HG02678 (cell line): ENCODE data around the gene NGEF.
"Not testable (repeated sequence)": the region's sequence is repeated elsewhere in the genome, so short reads cannot be mapped to it uniquely, and the experiment has no call there.

Experiments used
- ATAC-seq: cut with Tn5 transposase; IDR thresholded peaks from one replicate; pipeline ENCODE4 v1.9.1; 2021; ENCODE audit warnings: mild to moderate bottlenecking, moderate library complexity; ENCODE audit not compliant: unreplicated experiment

Gene NGEF, protein sequence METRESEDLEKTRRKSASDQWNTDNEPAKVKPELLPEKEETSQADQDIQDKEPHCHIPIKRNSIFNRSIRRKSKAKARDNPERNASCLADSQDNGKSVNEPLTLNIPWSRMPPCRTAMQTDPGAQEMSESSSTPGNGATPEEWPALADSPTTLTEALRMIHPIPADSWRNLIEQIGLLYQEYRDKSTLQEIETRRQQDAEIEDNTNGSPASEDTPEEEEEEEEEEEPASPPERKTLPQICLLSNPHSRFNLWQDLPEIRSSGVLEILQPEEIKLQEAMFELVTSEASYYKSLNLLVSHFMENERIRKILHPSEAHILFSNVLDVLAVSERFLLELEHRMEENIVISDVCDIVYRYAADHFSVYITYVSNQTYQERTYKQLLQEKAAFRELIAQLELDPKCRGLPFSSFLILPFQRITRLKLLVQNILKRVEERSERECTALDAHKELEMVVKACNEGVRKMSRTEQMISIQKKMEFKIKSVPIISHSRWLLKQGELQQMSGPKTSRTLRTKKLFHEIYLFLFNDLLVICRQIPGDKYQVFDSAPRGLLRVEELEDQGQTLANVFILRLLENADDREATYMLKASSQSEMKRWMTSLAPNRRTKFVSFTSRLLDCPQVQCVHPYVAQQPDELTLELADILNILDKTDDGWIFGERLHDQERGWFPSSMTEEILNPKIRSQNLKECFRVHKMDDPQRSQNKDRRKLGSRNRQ

DNA sequence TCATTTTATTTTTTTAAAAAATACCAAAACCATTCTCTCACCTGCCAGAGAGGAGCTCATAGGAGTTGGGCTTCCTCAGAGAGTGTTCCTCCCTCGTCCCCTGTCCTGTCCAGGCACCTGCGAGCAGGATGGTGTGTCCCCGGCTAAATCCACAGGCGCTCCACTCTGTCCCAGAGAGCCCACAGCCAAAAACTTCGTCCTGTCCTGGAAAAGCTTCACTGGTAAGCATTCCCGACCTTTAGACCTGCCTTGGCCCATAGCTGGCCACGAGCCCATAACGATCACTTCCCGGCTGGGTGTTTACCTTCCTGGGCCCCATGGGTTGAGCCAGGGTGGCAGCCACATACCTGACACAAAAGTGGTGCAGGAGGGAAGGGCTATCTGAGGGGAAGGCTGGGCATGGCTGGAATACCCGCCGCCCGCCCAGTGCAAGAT lies at the start of gene NGEF:
Gene NGEF, minus strand, starts transcription at position 230 of the 435 bp plus-strand sequence. CDS start 38,366 bp downstream, outside the sequence.
- no peak for ATAC-seq

- ATAC-seq, result no peak
These were observed 49.4 kb upstream of the NGEF start for GRCh38 chr2:233062451-233062850.

GRCh38 chr2:233061591-233062450 lies 48.8 kb upstream of the NGEF start:
- peak; percentile 22 for ATAC-seq

- peak; percentile 19 for ATAC-seq
These were observed 48.0 kb upstream of the NGEF start for GRCh38 chr2:233060980-233061590.

- ATAC-seq, result peak; percentile 1
These were observed 47.5 kb upstream of the NGEF start for GRCh38 chr2:233060501-233060979.

DNA sequence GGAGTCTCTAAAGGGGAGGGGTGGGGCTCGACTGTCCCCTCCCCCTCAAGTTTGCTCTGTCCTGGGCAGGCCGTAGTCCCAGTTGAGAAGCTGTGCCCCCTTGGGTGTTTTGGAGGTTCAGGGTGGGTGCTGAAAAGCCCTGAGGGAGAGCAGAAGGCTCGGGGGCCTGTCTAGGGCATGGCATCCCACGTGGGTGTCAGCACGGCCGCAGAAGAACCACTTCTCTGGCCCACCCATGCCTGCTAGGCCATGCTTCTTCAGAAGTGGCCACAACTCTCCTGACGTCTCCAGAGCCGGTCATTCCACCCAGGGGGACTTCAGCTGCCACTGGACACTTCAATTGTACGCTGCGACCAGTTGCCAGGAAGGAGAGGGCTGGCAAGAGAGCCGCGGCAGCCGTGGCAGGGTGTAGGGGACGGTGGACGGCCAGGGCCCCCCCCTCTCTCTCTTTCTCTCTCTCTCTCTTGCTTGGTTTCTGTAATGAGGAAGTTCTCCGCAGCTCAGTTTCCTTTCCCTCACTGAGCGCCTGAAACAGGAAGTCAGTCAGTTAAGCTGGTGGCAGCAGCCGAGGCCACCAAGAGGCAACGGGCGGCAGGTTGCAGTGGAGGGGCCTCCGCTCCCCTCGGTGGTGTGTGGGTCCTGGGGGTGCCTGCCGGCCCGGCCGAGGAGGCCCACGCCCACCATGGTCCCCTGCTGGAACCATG lies 46.9 kb upstream of the NGEF start, which contains the start of gene INPP5D:
Gene INPP5D, plus strand, starts transcription at position 546 of the 704 bp plus-strand sequence. Its CDS starts 137 bp downstream, at position 683.
- peak; percentile 42 for ATAC-seq

DNA sequence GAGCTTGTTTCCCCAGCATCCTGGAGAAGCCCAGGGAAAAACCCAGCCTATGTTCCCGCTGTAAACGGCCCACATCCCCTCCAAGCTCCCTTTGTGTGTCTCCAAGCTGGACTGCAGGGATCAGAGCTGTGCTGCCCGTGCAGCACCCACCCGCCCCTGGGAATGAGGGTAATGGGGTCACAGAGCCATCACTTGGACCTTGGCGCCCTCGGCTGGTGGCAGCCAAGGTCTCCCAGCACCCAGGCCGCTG lies 46.4 kb upstream of the NGEF start:
- ATAC-seq, result no peak

DNA sequence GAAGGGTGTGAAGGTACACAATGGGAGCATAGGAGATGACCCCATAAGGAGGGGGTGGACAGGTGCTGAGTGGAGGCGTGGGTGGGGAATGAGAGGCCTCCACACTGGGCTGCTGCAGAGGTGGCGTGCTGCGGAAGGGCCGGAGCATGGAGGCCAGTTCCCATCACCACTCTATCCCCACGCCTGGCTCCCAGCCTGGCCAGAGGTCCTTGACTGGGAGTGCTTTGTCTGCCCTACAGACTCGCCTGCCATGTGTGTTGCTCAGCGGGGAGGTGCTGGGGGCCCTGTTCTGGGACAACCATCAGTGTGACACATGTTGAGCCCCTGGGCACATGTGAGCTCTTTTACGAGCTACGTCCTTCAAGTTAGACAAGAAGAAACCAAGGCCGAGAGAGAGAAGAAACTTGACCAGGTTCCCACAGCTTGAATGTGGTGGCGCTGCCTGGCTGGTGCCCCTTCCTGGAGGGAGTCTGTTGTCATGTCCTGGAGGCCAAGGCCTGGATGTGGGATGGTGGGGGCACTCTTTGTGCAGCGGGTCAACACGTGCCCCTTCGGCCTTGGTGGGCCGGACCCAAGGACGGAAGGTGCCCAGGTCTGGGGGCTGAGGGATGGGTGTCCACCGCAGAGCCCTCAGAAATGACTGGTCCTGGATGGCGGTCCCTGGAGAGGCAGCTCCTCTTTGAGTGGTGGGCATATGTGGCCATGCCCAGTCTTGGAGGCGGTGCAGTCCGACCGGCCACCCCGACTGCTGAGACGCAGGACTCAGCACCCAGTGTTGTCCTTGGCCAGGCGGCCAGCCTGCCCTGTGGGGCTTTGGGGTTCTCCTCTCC lies 45.9 kb upstream of the NGEF start:
- ATAC-seq, result no peak

DNA sequence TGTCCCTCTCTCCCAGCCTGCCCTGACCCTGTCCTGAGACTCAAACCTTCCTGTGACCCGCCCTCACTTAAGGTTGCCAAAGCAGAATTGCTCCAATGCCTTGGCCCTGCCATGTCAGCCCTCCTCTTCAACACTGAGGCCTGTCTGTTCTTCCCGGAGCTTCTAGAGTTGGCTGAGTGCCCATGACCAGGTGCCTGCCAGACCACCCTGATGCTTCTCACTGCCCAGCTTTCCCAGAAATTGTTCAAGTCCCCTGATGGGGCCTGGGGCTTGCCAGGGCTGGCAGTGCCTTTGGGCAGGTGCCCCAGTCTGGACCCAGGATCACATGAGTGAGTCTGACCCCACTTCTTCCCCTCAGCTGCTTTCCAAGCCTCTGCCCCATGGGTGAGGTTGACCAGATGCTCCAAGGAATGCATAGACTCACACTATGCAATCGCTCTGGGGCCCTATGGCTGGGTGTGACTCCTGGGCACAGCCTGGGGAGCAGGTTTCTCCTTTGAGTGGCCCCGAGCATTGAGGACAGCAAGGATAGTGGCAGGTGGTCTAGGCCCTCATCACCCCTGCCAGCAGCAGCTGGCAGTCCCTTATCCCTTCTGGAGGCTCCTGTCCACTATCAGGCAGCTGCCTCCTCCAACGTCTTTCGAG lies 44.0 kb upstream of the NGEF start:
- ATAC-seq, result no peak

DNA sequence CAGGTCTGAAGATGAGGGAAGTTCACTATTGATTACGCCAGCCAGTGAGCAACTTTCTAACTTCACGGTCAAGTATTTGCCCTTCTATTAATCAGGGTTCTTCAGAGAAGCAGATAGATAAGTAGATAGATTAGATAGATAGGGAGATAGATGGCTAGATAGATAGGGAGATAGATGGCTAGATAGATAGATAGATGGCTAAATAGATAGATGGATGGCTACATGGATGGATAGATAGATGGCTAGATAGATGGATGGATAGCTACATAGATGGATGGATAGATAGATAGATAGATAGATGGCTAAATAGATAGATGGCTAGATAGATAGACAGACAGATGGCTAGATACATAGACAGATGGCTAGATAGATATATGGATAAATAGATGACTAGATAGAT lies 42.3 kb upstream of the NGEF start:
- ATAC-seq, result no peak

- ATAC-seq, result peak; percentile 64
These were observed 41.1 kb upstream of the NGEF start for GRCh38 chr2:233053928-233054784.

DNA sequence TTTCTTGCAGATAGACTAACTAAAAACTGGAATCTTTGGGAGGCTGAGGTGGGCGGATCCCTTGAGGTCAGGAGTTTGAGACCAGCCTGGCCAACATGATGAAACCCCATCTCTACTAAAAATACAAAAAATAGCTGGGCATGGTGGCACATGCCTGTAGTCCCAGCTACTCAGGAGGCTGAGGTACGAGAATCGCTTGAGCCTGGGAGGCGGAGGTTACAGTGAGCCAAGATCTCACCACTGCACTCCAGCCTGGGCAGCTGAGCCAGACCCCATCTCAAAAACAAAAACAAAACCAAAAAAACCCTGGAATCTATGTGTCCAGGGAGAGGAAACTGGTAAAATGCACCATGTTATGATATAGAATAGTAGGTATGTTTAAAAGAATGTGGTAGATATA lies 39.5 kb upstream of the NGEF start:
- ATAC-seq, result not testable (repeated sequence)

GRCh38 chr2:233051241-233052149 lies 38.4 kb upstream of the NGEF start:
- ATAC-seq, result no peak

- ATAC-seq, result no peak
These were observed 36.2 kb upstream of the NGEF start for GRCh38 chr2:233049194-233049761.

DNA sequence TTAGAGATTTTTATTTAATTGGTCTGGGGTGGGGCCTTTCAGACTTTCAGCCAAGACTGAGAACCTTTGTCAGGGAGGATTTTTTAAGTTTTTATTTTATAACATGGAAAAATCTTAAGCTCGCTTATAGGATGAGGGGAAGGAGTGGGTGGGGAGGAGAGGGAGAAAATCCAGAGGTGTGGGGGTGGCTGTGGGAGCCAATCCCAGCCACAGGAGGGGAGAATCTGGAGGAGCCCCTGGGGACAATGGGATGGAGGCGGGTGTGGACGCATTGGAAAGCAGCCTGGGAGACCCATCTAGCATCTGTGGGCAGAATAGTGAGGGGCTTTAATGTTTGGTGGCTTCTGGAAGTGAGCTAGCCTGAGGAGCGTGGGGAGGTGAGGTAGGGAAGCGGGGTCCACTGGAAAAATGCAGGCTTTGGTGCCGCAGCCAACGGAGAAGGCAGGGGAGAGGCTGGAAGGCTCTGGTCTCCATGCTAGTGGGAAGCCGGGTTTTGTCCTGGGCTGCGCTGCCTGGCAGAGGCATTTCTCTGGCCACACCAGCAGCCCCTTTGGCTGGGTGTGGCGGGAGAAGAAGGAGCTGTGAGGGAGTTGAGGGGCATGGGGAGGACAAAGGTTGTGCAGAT lies 35.6 kb upstream of the NGEF start:
- no peak for ATAC-seq

DNA sequence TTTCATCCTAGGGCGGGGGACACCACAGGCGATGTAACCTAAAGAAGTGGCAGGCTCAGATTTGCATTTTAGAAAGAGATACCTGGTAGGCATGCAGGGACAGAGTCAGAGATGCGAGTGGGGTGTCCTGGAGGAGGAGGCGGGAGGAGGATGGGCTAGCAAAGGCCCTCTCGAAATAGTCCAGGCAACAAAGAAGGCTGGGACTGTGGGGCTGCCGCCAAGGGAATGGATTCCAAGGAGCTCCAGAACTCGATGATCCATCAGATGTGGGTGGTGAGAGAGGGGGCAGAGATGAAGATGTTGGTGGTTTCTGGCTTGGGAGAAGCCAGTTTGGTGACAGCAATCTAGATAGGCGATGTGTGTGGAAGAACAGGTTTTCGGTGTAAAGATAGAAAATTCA lies 34.6 kb upstream of the NGEF start:
- no peak for ATAC-seq
